HG03045 (cell line): Measurements from ENCODE around the gene TRAF3IP1.

Experiments used
- ATAC-seq: cut with Tn5 transposase; IDR thresholded peaks from one replicate; pipeline ENCODE4 v1.9.1; 2021; ENCODE audit warnings: mild to moderate bottlenecking, moderate library complexity; ENCODE audit not compliant: unreplicated experiment

Gene TRAF3IP1

GRCh38 chr2:238424313-238424700 lies 104.0 kb downstream of the TRAF3IP1 start:
- no peak for ATAC-seq

GRCh38 chr2:238425505-238425978 lies 105.2 kb downstream of the TRAF3IP1 start:
- no peak for ATAC-seq

GRCh38 chr2:238425979-238426567 lies 105.8 kb downstream of the TRAF3IP1 start:
- ATAC-seq, result peak; percentile 13

DNA sequence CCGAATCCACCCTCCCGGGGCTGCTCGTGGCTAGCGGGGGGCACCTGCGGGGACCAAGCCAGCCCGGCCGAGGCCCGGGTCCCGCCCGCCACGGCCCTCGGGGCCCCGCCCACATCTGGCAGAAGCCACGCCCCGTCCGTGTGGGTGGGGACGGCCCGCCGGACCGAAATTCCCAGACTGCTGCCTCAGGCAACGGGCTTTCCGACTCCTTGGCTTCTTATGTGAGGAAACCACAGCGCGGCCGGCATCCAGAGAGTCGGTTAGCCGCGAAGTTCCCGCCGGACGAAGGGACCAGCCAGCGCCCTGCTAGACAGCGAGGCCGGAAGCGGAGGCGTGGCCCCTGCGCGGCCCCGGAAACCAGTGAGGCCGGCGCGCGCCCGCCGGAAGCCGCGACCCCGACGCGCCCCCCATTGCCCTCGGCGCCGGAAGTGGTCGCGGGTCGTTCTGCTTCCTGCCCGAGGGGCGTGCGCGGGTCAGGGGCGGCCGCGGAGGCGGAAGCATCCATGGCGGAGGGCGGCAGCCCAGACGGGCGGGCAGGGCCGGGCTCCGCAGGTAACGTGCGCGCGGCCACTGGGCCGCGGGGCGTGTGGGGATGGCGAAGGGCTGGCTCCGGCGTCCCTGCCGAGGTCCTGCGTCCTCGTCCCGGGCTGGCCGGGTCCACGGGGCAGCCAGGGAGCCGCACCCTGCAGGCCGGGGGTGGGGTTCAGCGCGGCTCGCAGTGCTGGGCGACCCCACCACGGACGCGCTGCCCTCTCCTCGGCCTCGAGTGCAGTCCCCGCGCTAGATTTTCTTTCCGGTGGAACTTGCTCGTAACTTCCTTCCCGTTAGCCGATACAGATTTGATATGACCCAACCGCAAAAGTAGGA lies 106.5 kb downstream of the TRAF3IP1 start, which contains the start of gene ASB1:
TSS of gene ASB1 (plus strand) at position 360 of the 867 bp plus-strand sequence. CDS start at position 504, 144 bp downstream.
- ATAC-seq, result peak; percentile 82

GRCh38 chr2:238427435-238428162 lies 107.3 kb downstream of the TRAF3IP1 start:
- ATAC-seq, result no peak

- ATAC-seq, result no peak
These were observed 108.5 kb downstream of the TRAF3IP1 start for GRCh38 chr2:238428866-238429265.

DNA sequence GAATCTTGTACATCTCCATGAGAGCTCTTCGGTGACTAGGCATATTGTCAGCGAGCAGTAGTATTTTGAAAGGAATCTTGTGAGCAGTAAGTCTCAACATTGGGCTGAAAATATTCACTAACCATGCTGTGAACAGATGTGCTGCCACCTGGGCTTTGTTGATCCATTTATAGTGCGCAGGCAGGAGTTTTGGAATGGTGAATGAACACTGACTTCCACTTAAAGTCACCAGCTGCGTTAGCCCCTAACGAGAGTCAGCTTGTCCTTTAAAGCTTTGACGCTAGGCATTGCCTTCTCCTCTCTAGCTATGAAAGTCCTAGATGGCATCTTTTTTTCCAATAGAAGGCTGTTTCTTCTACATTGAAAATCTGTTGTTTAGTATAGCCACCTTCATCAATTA lies 110.5 kb downstream of the TRAF3IP1 start:
- no peak for ATAC-seq

DNA sequence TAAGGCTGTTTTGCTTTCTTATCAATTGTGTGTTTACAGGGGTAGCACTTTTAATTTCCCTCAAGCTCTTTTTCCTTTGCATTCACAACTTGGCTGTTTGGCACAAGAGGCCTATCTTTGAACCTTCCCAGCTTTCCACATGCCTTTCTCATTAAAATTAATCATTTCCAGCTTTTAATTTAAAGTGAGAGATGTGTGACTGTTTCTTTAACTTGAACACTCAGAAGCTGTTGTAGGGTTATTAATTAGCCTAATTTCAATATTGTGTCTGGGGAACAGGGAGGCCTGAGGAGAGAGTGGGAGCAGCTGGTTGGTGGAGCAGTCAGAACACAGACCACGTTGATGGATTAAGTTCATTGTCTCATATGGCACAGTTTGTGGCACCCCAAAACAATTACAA lies 111.1 kb downstream of the TRAF3IP1 start:
- no peak for ATAC-seq

DNA sequence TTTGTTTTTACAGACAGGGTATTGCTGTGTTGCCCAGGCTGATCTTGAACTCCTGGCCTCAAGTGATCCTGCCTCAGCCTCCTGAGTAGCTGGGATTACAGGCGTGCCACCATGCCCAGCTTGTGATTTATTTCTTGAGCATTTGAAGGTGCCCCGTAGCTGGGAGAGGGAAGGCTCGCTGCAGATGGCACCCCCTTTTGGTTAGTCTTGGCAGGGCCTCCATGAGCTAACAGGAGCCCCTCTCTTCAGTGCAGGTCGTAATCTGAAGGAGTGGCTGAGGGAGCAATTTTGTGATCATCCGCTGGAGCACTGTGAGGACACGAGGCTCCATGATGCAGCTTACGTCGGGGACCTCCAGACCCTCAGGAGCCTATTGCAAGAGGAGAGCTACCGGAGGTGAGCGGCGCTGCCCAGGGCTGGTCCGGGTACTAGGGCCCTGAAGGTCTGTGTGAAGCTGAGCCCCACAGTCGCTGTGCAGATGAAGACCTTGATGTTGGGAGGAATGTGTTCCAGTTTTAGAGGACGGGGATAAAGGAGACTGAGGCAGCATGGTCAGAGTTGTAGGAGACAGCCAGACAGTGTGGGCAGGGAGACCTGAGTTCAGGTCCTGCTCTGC lies 113.1 kb downstream of the TRAF3IP1 start:
- ATAC-seq, result no peak

- no peak for ATAC-seq
These were observed 113.9 kb downstream of the TRAF3IP1 start for GRCh38 chr2:238433941-238434845.

DNA sequence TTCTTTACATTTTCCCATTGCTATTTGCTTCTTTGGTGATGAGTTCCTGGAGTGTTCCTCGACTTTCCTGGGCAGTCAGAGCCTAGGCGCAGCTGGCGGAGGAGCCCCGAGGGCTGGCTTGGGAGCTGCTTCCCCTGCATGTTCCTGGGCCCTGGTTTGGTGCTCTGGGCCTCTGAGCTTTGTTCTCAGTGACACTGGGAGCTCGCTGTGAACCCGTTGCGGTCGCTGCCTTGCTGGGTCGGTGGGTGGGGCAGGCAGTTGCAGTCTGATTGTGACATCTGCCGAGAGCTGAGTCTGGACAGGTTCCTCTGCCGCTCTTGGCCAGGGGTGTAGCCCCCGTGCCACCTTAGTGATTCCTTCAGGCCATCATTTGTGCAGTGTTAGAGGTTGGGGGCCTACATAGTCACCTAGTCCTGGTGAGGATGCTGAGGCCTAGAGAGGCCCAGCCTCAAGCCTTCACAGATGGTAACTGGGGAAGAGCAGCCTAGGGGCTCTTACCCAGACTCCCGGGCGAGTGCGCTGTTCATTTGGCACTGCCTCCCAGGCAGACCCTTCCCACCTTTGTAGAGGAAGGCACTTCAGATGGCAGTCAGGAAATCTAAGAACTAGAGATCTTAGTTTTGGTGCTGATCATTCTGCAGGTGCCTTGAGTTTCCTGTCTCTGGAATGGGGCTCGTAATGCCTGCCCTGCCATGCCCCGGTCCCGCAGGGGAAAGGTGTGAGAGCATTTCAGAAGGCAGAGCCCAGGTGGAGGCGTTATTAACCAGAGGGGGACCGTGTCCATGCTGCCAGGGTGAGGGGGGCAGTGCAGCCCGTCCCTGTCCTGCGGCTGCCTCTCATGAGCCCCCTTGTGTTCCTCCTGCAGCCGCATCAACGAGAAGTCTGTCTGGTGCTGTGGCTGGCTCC lies 114.8 kb downstream of the TRAF3IP1 start:
- ATAC-seq, result no peak

GRCh38 chr2:238435752-238436096 lies 115.4 kb downstream of the TRAF3IP1 start:
- ATAC-seq, result no peak

DNA sequence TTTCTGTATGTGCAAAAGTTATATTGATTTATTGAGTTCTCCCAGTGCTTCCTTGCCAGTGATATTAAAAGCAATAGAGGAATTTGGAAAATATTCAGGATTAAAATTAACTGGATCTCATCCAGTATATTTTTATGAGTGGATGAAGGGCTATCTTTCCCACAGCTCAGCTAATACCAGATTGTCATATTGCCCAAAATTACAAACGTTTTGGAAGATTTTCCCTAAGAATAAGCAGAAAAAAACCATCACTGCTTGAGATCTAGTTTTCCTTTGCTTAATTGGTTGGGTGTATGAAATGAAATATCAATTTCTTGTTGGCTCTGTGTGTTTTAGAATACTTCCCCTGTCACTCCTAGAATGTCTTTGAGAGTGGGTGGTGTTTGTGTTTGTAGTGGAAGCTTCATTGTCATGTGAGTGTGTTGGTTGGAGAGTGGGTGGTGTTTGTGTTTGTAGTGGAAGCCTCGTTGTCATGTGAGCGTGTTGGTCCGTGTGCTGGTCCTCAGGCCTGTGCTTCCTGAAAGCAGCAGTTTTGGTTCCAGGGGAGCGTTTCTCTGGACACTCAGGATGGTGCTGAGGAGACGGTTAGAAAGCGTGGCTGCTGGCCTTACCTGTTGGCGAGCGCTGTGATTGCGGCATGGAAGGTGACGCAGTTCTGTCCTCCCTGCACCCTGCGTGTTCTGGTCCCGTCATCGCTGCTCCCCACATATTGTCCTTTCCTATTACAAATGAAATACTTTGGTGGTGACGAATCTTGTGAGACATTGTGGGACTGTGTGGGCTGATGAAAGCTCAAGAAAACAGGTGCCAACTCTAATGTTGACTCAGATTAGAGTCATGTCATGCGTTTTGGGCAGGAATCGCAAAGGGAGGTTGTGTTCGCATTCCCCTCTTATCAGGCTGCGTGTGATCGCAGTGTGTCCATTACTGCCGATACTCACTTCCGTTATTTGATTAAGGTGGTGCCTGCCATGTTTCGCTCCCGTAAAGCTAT lies 118.8 kb downstream of the TRAF3IP1 start:
- no peak for ATAC-seq

GRCh38 chr2:238439917-238440316 lies 119.6 kb downstream of the TRAF3IP1 start:
- no peak for ATAC-seq

- no peak for ATAC-seq
These were observed 120.0 kb downstream of the TRAF3IP1 start for GRCh38 chr2:238440331-238440730.

- ATAC-seq, result no peak
These were observed 120.4 kb downstream of the TRAF3IP1 start for GRCh38 chr2:238440767-238441166.

GRCh38 chr2:238441262-238442114 lies 121.2 kb downstream of the TRAF3IP1 start:
- ATAC-seq, result no peak
